ENCODE data around the gene HOXD10.

The HOXD10 gene

GRCh38 chr2:176134035-176134434 lies 17.5 kb downstream of the HOXD10 start:
- no peak for DNase-seq (ENCODE audit: low read depth in 4 of 4, low spot score in 1 of 4)

GRCh38 chr2:176135035-176135440 lies 18.5 kb downstream of the HOXD10 start:
- DNase-seq (ENCODE audit: low read depth in 4 of 4, low spot score in 1 of 4) = no peak

- no peak for DNase-seq (ENCODE audit: low read depth in 4 of 4, low spot score in 1 of 4)
Observed at GRCh38 chr2:176136374-176137251, 20.0 kb downstream of the HOXD10 start.

- DNase-seq (ENCODE audit: low read depth in 4 of 4, low spot score in 1 of 4) = no peak
Observed at GRCh38 chr2:176137252-176137580, 20.6 kb downstream of the HOXD10 start.

GRCh38 chr2:176137906-176138305 lies 21.3 kb downstream of the HOXD10 start:
- DNase-seq (ENCODE audit: low read depth in 4 of 4, low spot score in 1 of 4) = no peak

- no peak for DNase-seq (ENCODE audit: low read depth in 4 of 4, low spot score in 1 of 4)
Observed at GRCh38 chr2:176138526-176138922, 21.9 kb downstream of the HOXD10 start.

GRCh38 chr2:176138923-176139660 lies 22.5 kb downstream of the HOXD10 start:
- no peak for DNase-seq (ENCODE audit: low read depth in 4 of 4, low spot score in 1 of 4)

- DNase-seq (ENCODE audit: low read depth in 4 of 4, low spot score in 1 of 4) = no peak
Observed at GRCh38 chr2:176139661-176140512, 23.3 kb downstream of the HOXD10 start.

- peak; percentile 16 to 49 (median 38) for DNase-seq (ENCODE audit: low read depth in 4 of 4, low spot score in 1 of 4)
Observed at GRCh38 chr2:176140513-176141317, 24.1 kb downstream of the HOXD10 start.

- no peak for DNase-seq (ENCODE audit: low read depth in 4 of 4, low spot score in 1 of 4)
Observed at GRCh38 chr2:176142281-176142680, 25.7 kb downstream of the HOXD10 start.

GRCh38 chr2:176145085-176145969 lies 28.7 kb downstream of the HOXD10 start:
- no peak for DNase-seq (ENCODE audit: low read depth in 4 of 4, low spot score in 1 of 4)

- DNase-seq (ENCODE audit: low read depth in 4 of 4, low spot score in 1 of 4) = no peak
Observed at GRCh38 chr2:176146101-176146500, 29.5 kb downstream of the HOXD10 start.

GRCh38 chr2:176146645-176147044 lies 30.1 kb downstream of the HOXD10 start:
- no peak for DNase-seq (ENCODE audit: low read depth in 4 of 4, low spot score in 1 of 4)

GRCh38 chr2:176147210-176147799 lies 30.7 kb downstream of the HOXD10 start:
- no peak for DNase-seq (ENCODE audit: low read depth in 4 of 4, low spot score in 1 of 4)

- no peak for DNase-seq (ENCODE audit: low read depth in 4 of 4, low spot score in 1 of 4)
Observed at GRCh38 chr2:176147800-176148496, 31.4 kb downstream of the HOXD10 start.

- no peak for DNase-seq (ENCODE audit: low read depth in 4 of 4, low spot score in 1 of 4)
Observed at GRCh38 chr2:176148751-176149421, 32.3 kb downstream of the HOXD10 start.

- DNase-seq (ENCODE audit: low read depth in 4 of 4, low spot score in 1 of 4) = no peak
Observed at GRCh38 chr2:176149481-176149938, 32.9 kb downstream of the HOXD10 start.
